GM23338 (cell line): ENCODE data around the gene MDGA2.

ENCODE experiments used
- CREB1 ChIP-seq: fragments of 250-450 bp; sonication (Bioruptor Pico); IDR thresholded peaks from 2 replicates; pipeline ENCODE4 v1.5.0; 2020; ENCODE audit warnings: low read depth, mild to moderate bottlenecking, moderate library complexity
- CTCF ChIP-seq, 2 experiments: fragments of 200-600 bp in 1 of 2; sonication (generic) in 1 of 2; conservative IDR thresholded peaks; 2 replicates each; pipeline versions ENCODE4 v1.5.1 to v1.6.1; 2016 to 2017; ENCODE audit warnings: antibody characterized with exemption in 2 of 2, low read depth in 2 of 2, mild to moderate bottlenecking in 2 of 2, moderate library complexity in 1 of 2
- ETS1 ChIP-seq: IDR thresholded peaks from 2 replicates; pipeline ENCODE4 v1.6.1; 2016; ENCODE audit warnings: antibody characterized with exemption
- EZH2 ChIP-seq: fragments of 200-600 bp; sonication (generic); IDR thresholded peaks from one replicate; pipeline ENCODE4 v1.8.0; 2017; ENCODE audit warnings: antibody characterized with exemption, mild to moderate bottlenecking, low read depth; ENCODE audit not compliant: unreplicated experiment
- EZH2phosphoT487 ChIP-seq: fragments of 200-600 bp; sonication (generic); IDR thresholded peaks from one replicate; pipeline ENCODE4 v1.8.1; 2018; ENCODE audit warnings: antibody characterized with exemption; ENCODE audit not compliant: unreplicated experiment
- JUNB ChIP-seq: IDR thresholded peaks from one replicate; pipeline ENCODE4 v1.6.1; 2016; ENCODE audit warnings: antibody characterized with exemption; ENCODE audit not compliant: unreplicated experiment
- POLR2AphosphoS5 ChIP-seq: IDR thresholded peaks from 2 replicates; pipeline ENCODE4 v1.6.1; 2016; ENCODE audit warnings: antibody characterized with exemption, low read depth
- REST ChIP-seq: IDR thresholded peaks from one replicate; pipeline ENCODE4 v1.6.1; 2018; ENCODE audit warnings: antibody characterized with exemption; ENCODE audit not compliant: unreplicated experiment
- STAT1 ChIP-seq: IDR thresholded peaks from one replicate; pipeline ENCODE4 v1.6.1; 2016; ENCODE audit warnings: antibody characterized with exemption; ENCODE audit not compliant: unreplicated experiment
- ZNF114 ChIP-seq: fragments of 250-450 bp; sonication (Bioruptor Pico); IDR thresholded peaks from 2 replicates; pipeline ENCODE4 v1.5.0; 2020; ENCODE audit warnings: mild to moderate bottlenecking, moderate library complexity
- ZNF331 ChIP-seq: fragments of 250-450 bp; sonication (Bioruptor Pico); IDR thresholded peaks from 2 replicates; pipeline ENCODE4 v1.5.0; 2020; ENCODE audit warnings: low read depth, mild to moderate bottlenecking, moderate library complexity
- ZNF462 ChIP-seq: fragments of 250-450 bp; sonication (Bioruptor Pico); IDR thresholded peaks from 2 replicates; pipeline ENCODE4 v1.5.0; 2020; ENCODE audit warnings: mild to moderate bottlenecking, moderate library complexity

GRCh38 chr14:47657143-47657542 lies 18.3 kb downstream of the MDGA2 start:
- TF ChIP-seq STAT1 (no peak), REST (no peak), POLR2AphosphoS5 (no peak), CTCF (conservative IDR thresholded peaks at IDR 0.05; ENCODE audit: low read depth in 2 of 2) (no peak), ETS1 (no peak), JUNB (no peak), EZH2 (no peak), ZNF462 (no peak), CREB1 (CRISPR knock-in tag) (no peak), EZH2phosphoT487 (no peak), ZNF331 (CRISPR knock-in tag) (no peak), ZNF114 (no peak)
